GM12878 (cell line): ENCODE measurements around the gene ZMYND19. TPM values are rescaled to one million over a fixed set of nuclear protein-coding genes. Genes with fewer than 3 reads are reported as not detected.
A peak's percentile ranks its signal among the peaks of the same experiment; 100 is the strongest.

Experiments
- ATAC-seq: fragments of 200-7000 bp; cut with Tn5 transposase; 3 replicates; pipeline ENCODE4 v1.9.1; 2020; ENCODE audit warnings: mild to moderate bottlenecking, moderate library complexity
- BruUV-seq: library from RNA; stranded (reverse); fragments of 400-500 nt; replicated peaks from 2 replicates; lab custom pipeline; 2021; lab: Mats Ljungman, UMichigan
- CTCF ChIA-PET: fragments of 300-600 bp; sonication (Branson Sonifier 250); formaldehyde crosslinking; extraction: SDS; loops from one replicate; lab custom pipeline; 2021; ENCODE audit warnings: inconsistent platforms; lab: Yijun Ruan, JAX
- POLR2A ChIA-PET: fragments of 350-600 bp; formaldehyde crosslinking; extraction: SDS; loops from one replicate; lab custom pipeline; 2021; ENCODE audit warnings: inconsistent platforms; lab: Charles Lee
- RAD21 ChIA-PET: fragments of 300-600 bp; sonication (Branson Sonifier 250); formaldehyde crosslinking; loops from one replicate; lab custom pipeline; 2023; ENCODE audit warnings: antibody characterized with exemption; ENCODE audit not compliant: unreplicated experiment; lab: Charles Lee
- SMC1A ChIA-PET: fragments of 300-600 bp; sonication (Branson Sonifier 250); formaldehyde crosslinking; loops from one replicate; lab custom pipeline; 2023; ENCODE audit not compliant: unreplicated experiment, uncharacterized antibody; lab: Charles Lee
- DNase-seq: peaks from one replicate; pipeline ENCODE4 v3.0.0-alpha.2; 2011; ENCODE audit warnings: low read depth, low spot score
- FAIRE-seq: peaks from 3 replicates; lab custom pipeline; 2011; peaks lifted over from hg19 to GRCh38; lab: Jason Lieb, UNC
- H2AFZ ChIP-seq: 2 replicates; pipeline ENCODE4 v1.6.0; 2011; ENCODE audit warnings: low read depth, low read length, control low read depth; ENCODE audit not compliant: control insufficient read depth
- H3K27ac ChIP-seq: 2 replicates; pipeline ENCODE4 v1.5.1; 2011; ENCODE audit warnings: control low read depth; ENCODE audit not compliant: control insufficient read depth, insufficient read depth
- H3K27me3 ChIP-seq, 2 experiments: replicated peaks in 1 of 2; 2 replicates each; pipeline versions ENCODE4 v1.6.0 to v1.6.1; 2011; ENCODE audit warnings: low read length in 1 of 2; ENCODE audit not compliant: control insufficient read depth in 2 of 2, insufficient read depth in 2 of 2
- H3K36me3 ChIP-seq, 2 experiments: 2 replicates each; pipeline ENCODE4 v1.5.1; 2011; ENCODE audit warnings: low read length in 1 of 2; ENCODE audit not compliant: control insufficient read depth in 2 of 2, insufficient read depth in 2 of 2
- H3K4me1 ChIP-seq: 2 replicates; pipeline ENCODE4 v1.6.1; 2011; ENCODE audit warnings: mild to moderate bottlenecking, low read length, moderate library complexity, mixed read lengths; ENCODE audit not compliant: control insufficient read depth, insufficient read depth
- H3K4me2 ChIP-seq: 2 replicates; pipeline ENCODE4 v1.6.0; 2011; ENCODE audit warnings: control low read depth; ENCODE audit not compliant: control insufficient read depth, insufficient read depth
- H3K4me3 ChIP-seq: fragments of 200-600 bp; sonication (generic); 2 replicates; pipeline ENCODE4 v1.5.1; 2016
- H3K79me2 ChIP-seq: 2 replicates; pipeline ENCODE4 v1.6.0; 2011; ENCODE audit warnings: low read length; ENCODE audit not compliant: control insufficient read depth, insufficient read depth
- H3K9ac ChIP-seq: 2 replicates; pipeline ENCODE4 v1.8.0; 2011; ENCODE audit warnings: low read length, control low read depth, mixed read lengths; ENCODE audit not compliant: control insufficient read depth, insufficient read depth
- H3K9me3 ChIP-seq: replicated peaks from 3 replicates; pipeline ENCODE4 v1.5.1; 2011; ENCODE audit warnings: mild to moderate bottlenecking, low read length; ENCODE audit not compliant: control insufficient read depth, insufficient read depth
- H4K20me1 ChIP-seq: 2 replicates; pipeline ENCODE4 v1.6.0; 2011; ENCODE audit not compliant: control insufficient read depth, insufficient read depth
- HDAC6 ChIP-seq: fragments of 200-600 bp; sonication (generic); IDR thresholded peaks from one replicate; pipeline ENCODE4 v1.8.0; 2017; ENCODE audit warnings: antibody characterized with exemption; ENCODE audit not compliant: unreplicated experiment
- IKZF2 ChIP-seq, 2 experiments: fragments of 450-650 bp; IDR thresholded peaks; 2 replicates each; pipeline ENCODE4 v1.6.1; 2017; ENCODE audit warnings: mild to moderate bottlenecking in 2 of 2, moderate library complexity in 2 of 2
- LARP7 ChIP-seq: fragments of 450-650 bp; IDR thresholded peaks from 2 replicates; pipeline ENCODE4 v1.6.1; 2017; ENCODE audit warnings: mild to moderate bottlenecking
- NFIC ChIP-seq: IDR thresholded peaks from 2 replicates; pipeline ENCODE4 v1.6.1; 2012; ENCODE audit warnings: low read depth, mild to moderate bottlenecking, inconsistent platforms, low read length, moderate library complexity
- PBX3 ChIP-seq: IDR thresholded peaks from 2 replicates; pipeline ENCODE4 v1.6.1; 2011; ENCODE audit warnings: mild to moderate bottlenecking, low read depth, low read length, moderate library complexity; ENCODE audit not compliant: insufficient replicate concordance
- POLR2A ChIP-seq: IDR thresholded peaks from 2 replicates; pipeline ENCODE4 v1.6.1; 2011; ENCODE audit warnings: low read depth, mild to moderate bottlenecking, low read length
- RFX5 ChIP-seq: IDR thresholded peaks from 2 replicates; pipeline ENCODE4 v1.6.1; 2011; ENCODE audit warnings: low read depth, low read length, improper control_type of control experiment
- WGBS: methylation state at CpG from one replicate; pipeline ENCODE4 v1.1.6; 2016; ENCODE audit warnings: low lambda C conversion rate; ENCODE audit not compliant: insufficient replicate concordance, insufficient coverage; ENCODE audit errors: missing lambda C conversion rate; 5-methylcytosine and 5-hydroxymethylcytosine counted together
- in situ Hi-C: fragments of 300-500 bp; cut with MboI; formaldehyde crosslinking; loops from 9 replicates; pipeline ENCODE4 v1.14.3; 2018; ENCODE audit warnings: mixed read lengths
- intact Hi-C: fragments of 100-400 bp; cut with micrococcal nuclease; formaldehyde crosslinking; loops from one replicate; pipeline ENCODE4 v1.14.2; 2022; ENCODE audit not compliant: unreplicated experiment
- polyA plus RNA-seq, 11 experiments: library from polyadenylated mRNA; depleted of rRNA in 4 of 11; unstranded in 6 of 11; stranded (reverse) in 5 of 11; fragments of >200 nt; fragmentation: Nextera tagmentation in 4 of 11; fragmentation: Illumina TruSeq in 1 of 11; extraction: Ambion mirVana in 4 of 11; extraction: Trizol in 1 of 11; gene quantifications; 1 replicate in 1 of 11; 2 replicates in 10 of 11; pipeline versions ENCODE4 v1.2.1 to v1.2.3, GENCODE V29; 2011 to 2016; ENCODE audit warnings: inconsistent platforms in 2 of 11, missing spikeins in 2 of 11, low read depth in 1 of 11
- total RNA-seq, 4 experiments: library from RNA; depleted of rRNA in 3 of 4; stranded (reverse); fragments of >200 nt in 3 of 4; fragmentation: Illumina TruSeq in 1 of 4; extraction: Trizol in 1 of 4; gene quantifications; 2 replicates each; pipeline versions ENCODE4 v1.2.1 to v1.2.3, GENCODE V29; 2013 to 2021
- TF ChIP-seq, protein P1 (sequence below): IDR thresholded peaks from 2 replicates; pipeline ENCODE4 v1.6.1; 2012; ENCODE audit warnings: low read length, inconsistent platforms

Gene ZMYND19
- total and polyA plus RNA-seq, 10 of the 15 experiments (the other 5 are each of a cell fraction or from before 2014, with no cell fraction given), result 0.84 to 54.8 (median 20.1) TPM

GRCh38 chr9:137580954-137581322 is 9.4 kb downstream of the ZMYND19 start:
- intact Hi-C loops, result no loop called here
- Histone ChIP-seq H3K4me3 (no peak overlapping the region), H3K79me2 (peaks cover 22% of the 10 kb centered on the region), H3K9me3 (no peaks in the 10 kb centered on the region), H3K36me3 (peaks cover 2 to 15% of the 10 kb centered on the region in 2 experiments; a peak in 3 of 4 replicates), H2AFZ (no peak overlapping the region), H4K20me1 (no peaks in the 10 kb centered on the region), H3K4me2 (no peak overlapping the region), H3K27me3 (no peaks in the 10 kb centered on the region), H3K27ac (no peak overlapping the region), H3K4me1 (peaks cover 14% of the 10 kb centered on the region), H3K9ac (no peak overlapping the region)
- FAIRE-seq (no peak), ATAC-seq (no peak), DNase-seq (no peak)
- TF ChIP-seq RFX5, result no peak
- TF ChIP-seq NFIC, result no peak
- TF ChIP-seq, protein P1, sequence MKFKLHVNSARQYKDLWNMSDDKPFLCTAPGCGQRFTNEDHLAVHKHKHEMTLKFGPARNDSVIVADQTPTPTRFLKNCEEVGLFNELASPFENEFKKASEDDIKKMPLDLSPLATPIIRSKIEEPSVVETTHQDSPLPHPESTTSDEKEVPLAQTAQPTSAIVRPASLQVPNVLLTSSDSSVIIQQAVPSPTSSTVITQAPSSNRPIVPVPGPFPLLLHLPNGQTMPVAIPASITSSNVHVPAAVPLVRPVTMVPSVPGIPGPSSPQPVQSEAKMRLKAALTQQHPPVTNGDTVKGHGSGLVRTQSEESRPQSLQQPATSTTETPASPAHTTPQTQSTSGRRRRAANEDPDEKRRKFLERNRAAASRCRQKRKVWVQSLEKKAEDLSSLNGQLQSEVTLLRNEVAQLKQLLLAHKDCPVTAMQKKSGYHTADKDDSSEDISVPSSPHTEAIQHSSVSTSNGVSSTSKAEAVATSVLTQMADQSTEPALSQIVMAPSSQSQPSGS, result no peak
- no peak for TF ChIP-seq IKZF2 (IDR thresholded peaks at IDR 0.05)
- TF ChIP-seq HDAC6, result no peak
- TF ChIP-seq PBX3, result no peak
- peak; percentile 16 for TF ChIP-seq POLR2A
- no peak for TF ChIP-seq LARP7
- WGBS, result 71% methylated on average over 4 of the region's 4 CpGs
- RAD21 ChIA-PET, result no interaction called here
- BruUV-seq, result no TSS peak
- CTCF ChIA-PET, result interaction anchor here (1.3 to 2.3 kb wide), 2 partner anchors 22 to 92 kb away, joined by 5 read pairs; no protein-coding TSS in a partner anchor
- in situ Hi-C loops, result no loop called here
- POLR2A ChIA-PET, result no interaction called here
- SMC1A ChIA-PET, result no interaction called here
